Activated CD8-positive, alpha-beta memory T cell treated with anti-CD3 and anti-CD28 coated beads for 1 hour (primary cell): Measurements from ENCODE around the gene MOB1A.
"Not testable (repeated sequence)": the region's sequence is repeated elsewhere in the genome, so short reads cannot be mapped to it uniquely, and the experiment has no call there.

Source experiments
- DNase-seq, 2 donors: peaks; one replicate each; pipeline ENCODE4 v3.0.0-alpha.2; 2020; ENCODE audit warnings: low read depth in 1 of 2; ENCODE audit errors: extremely low read depth in 1 of 2

The MOB1A gene

DNA sequence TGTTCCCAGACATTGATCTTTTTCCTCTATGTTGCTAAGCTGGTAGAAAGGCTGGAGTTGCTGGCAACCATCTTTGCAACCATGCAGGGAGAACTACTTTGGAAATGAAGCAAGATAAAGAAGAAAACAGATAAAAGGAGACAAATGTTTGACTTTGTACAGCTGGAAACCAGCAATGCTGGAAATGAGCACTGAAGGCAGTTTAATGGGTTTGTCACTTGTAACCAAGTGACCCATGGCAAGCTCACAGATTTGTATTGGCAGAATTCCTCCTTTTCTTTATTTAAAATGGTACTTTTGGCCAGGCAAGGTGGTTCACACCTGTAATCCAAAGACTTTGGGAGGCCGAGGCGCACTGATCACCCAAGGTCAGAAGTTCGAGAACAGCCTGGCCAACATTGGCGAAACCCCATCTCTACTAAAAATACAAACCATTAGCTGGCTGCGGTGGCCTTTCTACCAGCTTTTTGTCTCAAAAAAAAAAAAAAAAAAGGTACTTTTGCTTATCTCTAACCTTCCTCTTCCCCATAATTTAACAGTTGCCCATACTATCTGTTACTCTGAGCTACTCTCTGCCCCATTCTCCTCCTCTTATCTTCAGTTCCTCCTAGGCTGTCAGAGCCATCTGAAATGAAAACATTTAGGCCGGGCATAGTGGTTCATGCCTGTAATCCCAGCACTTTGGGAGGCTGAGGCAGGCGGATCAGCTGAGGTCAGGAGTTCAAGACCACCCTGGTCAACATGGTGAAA lies 28.9 kb downstream of the MOB1A start:
- no peak for DNase-seq

DNA sequence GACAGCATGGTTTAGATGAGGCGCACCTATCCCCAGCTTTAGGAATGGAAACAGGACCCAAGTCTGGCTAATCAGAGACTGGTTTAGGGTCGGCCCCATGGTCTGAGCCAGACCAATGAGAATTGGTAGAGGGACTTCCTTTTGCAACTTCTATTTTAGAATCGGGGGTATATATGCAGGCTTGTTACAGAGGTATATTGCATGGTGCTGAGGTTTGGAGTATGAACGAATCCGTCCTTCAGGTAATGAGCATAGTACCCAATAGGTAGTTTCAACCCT lies 29.5 kb downstream of the MOB1A start:
- no peak for DNase-seq

DNA sequence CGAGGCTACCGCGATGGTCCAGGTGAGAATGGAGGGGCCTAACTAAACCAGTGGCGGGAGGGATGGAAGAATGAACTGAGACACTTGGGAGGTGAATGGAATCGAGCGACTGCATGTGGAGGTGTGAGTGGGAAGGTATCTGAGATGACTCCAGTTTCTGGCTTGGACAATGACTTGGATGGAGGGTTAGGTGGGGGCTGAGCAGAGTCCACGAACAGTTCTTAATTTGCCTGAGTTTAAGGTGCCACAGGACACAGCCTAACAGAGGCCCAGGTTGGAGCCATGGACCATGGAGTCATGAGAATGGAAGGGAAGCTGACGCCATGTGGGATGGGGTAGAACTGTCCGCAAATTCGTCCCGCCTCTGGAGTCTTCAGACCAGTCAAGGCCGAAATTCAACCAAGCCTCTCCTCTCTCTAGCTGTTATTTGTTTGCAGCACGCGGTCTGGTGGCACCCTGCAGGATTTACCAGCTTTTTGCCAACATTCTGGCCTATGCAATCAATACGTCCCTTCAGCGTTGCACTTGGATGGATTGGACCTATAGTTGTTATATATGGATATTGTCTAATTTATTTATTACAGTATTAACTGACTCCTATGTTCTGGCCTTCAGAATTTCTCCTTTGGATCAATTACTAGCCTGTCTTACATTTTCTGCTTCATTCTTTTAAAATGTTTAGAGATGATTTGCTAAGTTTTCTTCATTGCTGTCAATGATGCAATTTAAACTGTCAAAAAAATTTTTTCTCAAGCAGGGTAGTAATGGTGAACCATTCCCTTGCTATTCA lies 30.0 kb downstream of the MOB1A start:
- no peak for DNase-seq

DNA sequence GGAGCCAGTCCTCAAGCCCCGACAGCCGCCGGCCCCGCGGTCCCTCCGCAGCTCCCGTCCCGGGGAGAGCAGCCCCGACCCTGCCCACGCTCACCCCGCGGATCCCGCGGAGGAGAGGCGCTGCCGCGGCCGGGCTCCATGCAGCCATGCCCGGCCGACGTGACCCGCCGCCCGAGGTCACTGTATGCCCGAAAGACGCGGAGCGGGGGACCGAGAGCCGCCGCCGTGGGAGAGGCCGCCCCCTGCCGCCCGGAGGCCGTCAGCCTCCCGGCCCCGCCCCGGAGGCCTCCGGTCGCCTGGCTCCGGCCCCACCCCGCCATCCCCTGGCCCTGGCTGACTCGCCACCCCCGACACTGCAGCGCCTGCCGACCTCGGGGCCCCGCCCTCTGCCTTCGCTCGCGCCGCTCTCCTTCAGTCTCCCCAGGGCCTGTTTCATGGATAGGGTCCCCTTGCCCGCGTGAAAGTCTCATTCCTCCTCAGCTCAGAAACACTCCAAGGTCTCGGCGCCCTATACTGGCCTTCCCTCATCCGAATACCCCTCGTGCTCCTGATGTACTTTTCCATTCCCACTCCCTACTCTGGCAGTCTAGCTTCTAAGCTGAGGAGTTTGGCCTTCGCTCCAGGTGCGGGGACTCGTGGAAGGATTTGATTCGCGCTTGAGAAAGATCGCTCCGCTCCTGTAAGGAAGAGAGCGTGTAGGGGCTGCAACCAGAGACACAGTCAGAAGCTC lies 30.8 kb downstream of the MOB1A start, which contains the start of gene BOLA3:
TSS of gene BOLA3 (minus strand) at position 186 of the 730 bp plus-strand sequence. CDS start at position 148, 38 bp downstream.
- peak; percentile 58 to 75 for DNase-seq

DNA sequence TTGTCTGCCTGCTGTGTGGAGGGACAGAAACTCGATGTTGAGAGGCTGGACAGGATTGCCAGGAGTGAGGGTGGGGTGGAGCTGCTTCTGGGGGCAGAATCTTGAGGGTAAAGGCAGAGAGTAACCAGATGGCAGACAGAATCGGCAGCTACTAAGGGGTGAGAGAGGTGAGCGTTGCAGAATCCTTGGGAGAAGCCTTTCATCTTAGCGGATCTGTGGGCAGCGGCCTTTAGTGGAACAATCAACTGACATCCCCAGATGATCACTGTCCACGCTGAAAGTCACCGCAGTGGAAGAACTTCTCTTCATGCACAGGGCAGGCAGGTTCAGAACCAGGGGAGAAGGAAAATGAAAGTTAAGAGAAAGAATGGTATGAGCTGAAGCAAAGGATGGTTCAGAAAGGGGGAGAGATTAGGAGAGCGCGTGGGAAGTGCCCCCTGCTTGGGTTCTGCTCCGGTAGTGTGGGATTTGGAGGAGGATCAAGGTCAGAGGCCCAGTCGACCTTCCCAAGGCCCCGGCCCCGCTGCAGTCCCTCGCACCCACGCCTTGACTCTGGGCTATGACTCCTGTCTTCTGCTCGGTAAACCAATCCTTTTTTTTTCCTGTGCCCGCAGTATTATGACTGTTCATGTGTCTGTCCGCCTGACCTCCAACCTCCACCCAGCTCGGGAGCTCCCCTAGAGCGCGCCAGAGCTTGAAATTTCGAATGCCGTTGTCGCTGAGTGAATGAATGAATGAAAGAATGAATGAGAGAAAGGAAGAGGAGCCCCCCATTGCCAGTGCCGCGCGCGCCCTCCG lies 31.6 kb downstream of the MOB1A start:
- peak in 1 of 2 donors; percentile 2 for DNase-seq

DNA sequence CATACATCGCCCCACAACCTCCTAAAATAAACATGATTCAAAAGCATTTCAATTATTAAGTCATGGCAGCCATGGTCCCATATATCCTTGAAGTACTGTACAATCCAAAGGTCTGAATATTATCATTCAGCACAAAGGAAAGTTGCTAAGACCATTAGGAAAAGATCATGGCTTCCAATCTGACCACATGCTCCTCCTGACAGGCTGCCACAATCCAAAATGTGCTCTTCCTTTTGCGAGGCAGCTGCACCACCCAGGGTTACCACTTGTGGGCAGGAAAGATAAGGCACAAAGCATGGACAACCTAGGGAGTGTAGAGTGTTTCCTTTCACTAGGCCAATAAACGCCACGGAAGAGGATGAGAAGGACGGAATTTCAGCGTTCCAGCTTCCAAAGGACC lies 36.3 kb downstream of the MOB1A start:
- no peak for DNase-seq

DNA sequence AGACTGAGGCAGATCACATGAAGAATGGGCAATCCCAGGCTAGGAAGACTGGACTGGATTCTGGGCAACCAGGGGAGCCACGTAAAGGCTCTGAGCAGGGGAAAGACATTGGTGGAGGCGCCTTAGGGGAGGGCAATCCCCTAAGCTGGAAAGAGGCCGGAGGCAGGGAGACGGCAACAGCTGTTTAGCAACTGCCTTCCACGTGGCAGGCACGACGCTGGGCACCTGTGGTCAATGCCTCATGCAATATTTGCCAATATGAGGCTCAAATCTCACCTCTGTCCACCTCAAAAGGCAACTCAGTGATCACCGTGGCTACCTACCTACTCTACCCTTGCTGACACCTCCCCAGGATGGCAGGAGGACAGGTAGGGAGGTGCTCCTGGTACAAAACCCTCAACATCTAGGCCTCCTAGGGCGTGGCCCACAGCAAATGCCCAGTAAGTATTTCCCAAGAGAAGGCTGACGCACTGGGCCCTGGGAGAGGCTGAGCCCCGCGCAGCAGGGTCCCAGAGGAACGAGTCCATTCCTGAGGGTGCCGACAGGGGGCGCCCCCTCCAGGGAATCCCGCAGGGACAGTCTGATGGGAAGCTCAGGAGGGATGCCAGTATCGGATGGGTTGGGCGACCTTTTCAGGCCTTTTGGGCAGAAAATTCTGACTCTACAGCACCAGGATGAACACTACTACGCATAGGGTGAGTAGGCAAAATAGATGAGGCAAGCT lies 39.9 kb downstream of the MOB1A start:
- DNase-seq, result no peak

DNA sequence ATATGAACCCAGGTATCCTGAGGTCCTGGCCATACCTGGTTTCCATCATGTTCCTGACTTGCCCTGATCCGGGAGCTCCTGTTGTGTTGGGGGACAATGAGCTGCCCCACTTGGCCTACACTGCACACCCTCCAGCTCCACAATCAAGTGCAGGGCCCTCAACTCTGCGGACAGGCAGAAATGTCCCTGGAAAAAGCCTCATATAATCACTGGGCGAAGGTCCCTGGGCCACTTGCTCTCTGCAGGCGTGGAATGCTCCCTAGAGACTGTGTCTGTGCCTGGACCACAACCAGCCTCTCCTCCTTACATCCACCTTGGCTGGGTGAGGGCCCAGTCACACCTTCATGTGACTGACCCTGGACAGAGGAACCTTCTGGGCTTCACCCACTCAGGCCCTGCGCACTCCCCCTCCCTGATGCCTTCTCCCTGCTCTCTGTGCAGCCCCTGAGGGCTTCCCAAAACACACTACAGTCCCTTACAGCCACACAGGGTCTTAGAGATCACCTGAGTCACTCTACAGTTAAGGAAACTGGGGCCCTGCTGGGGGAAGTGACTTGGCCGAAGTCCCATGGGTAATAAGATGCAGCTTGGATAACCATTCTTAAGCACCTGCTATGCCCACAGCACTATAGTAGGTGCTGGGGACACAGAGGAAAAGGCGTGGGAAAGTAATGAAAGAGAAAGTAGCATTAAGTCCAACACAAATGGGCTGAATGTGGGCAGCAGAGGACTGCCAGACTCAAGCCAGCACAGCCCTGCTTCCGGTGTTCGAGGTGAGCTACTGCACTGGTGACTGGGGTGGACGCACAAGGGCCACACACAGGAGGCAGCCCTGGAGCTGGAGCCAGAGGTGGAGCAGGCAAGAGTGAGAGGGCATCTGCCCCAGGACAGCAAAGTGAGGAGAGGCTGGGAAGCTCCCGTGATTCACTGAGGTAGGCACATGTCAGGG lies 40.8 kb downstream of the MOB1A start:
- no peak for DNase-seq

DNA sequence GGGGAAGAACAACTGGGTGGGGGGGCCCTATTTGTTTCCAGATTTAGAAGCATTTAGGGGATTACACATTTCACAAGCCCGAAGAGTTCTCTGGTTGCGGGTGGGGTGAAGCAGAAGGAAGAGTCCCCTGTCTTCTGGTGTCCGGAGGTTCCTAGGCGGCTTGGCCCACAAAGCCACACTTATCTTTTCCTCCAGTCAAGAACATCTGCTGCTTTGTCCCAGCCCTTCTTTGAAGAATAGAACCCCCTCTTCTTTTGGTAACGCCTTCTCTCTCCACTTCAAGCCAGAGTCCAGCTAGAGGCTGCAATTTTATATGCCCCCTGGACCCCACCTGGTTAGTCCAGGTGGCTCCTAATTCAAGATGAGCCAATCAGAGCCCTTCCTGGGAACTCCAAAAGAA lies 46.8 kb downstream of the MOB1A start:
- DNase-seq, result no peak

DNA sequence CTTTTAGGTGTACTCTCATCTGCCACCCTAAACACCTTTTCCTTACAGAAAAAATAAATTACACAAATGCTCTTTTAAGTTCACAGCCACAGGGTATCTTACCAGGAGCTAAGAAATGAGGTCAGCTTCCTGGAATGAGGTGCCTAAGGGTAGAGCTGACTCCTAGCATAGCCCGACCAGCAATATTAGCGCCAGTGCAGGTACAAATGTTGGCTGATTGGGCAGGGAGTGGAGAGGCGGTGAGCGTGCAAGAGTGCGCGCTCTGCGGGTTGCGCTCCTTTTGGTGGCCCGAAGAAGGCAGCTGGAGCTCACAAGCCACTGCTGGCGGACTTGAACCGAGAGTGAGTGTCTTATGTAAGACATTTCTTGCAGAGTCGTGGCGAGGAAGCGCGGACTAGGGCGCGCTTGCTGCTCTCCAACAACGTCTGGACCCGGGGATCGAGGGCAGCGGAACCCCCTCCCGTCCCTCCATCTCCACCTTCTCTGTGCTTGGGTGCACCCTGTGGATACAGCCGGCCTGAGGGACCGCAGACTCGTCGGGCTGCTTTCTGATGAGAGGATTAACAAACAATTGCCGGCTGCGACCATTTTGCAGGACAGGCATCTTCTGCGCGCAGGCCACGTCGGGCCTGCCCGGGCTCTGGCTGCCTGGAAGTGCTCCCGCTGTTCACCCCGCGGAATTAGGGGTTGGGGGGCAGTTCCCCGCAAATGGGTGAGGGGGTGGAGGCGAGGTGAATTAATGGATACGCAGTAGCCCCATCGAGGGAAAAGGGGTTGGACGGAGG lies 48.3 kb downstream of the MOB1A start:
- DNase-seq, result no peak

DNA sequence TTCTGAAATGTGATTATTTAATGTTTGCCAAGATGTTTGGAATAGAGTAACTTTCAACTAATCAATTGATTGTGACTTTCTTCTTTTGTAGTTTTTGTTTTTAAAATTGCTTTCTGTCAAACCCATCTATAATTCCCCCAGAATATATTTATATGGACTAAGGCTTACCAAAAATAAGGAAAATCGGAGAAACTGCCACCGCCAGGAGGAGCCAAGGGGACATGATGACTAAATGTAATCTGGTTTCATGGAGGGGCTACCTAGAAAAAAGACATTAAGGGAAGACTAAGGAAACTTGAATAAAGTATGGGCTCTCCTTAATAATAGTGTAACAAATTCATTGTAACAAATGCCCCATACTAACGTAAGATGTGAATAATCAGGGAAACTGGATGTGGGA lies 50.5 kb downstream of the MOB1A start:
- DNase-seq, result no peak

DNA sequence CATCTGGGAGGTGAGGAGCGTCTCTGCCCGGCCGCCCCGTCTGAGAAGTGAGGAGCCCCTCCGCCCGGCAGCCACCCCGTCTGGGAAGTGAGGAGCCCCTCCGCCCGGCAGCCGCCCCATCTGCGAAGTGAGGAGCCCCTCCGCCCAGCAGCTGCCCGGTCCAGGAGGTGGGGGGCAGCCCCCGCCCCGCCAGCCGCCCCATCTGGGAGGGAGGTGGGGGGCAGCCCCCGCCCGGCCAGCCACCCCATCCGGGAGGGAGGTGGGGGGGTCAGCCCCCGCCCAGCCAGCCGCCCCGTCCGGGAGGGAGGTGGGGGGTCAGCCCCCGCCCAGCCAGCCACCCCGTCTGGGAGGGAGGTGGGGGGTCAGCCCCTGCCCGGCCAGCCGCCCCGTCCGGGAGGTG lies 54.7 kb downstream of the MOB1A start:
- DNase-seq, result not testable (repeated sequence)

DNA sequence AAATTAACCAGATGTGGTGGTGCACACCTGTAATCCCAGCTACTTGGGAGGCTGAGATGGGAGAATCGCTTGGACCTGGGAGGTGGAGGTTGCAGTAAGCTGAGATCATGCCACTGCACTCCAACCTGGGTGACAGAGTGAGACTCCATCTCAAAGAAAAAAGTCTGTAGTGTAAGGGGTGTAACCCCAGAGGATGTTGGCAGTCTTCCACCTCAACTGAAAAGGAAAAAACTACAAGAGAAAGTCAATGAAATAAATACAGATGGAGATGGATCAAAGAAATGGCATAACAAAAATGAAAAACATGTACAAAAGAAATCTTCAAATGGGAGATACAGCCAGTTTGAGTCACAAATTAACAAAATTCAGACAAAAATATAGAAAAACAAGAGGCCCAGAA lies 56.8 kb downstream of the MOB1A start:
- DNase-seq, result not testable (repeated sequence)

DNA sequence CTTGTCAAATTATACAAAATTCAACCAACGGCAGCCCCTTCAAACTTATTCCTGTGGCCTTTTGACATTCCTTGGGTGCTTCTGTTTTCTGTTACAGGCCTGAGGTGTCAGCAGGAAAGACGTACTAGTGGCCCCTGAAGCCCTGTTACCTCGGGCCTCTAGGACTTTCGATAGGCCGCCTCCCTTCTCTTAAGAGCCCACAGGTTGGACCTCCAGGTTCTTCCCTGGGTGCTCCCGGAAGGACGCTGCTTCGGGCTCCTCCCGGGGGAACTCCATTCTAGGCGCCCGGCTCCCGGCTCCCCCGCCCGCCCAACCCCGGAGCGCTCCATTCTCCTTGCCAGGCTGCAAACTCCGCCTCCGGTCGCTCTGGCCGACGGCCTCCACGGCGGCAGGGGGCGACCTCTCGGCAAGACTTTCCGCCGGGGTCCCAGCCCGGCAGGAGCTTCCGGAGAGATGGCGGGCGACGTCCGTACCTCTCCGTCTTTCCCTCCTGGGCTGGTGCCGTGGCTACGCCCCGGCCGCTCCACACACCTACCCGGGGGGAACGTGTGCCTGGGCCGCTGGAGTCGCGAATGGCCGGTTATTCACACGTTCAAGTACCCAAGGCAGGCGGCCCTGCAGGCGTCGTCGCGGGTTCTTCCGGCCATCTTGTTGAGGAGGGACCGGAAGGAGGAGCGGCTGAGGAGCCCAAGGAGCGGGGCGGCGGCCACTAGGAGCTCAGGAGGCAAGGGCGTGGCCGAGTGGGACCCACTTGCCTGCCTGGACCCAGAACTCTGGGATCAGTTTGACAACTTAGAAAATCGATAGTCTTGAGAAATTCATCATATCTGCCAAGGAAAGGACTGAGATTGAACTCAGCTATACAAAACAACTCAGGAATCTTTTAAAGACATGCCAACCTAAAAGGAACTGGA lies 58.5 kb downstream of the MOB1A start:
- DNase-seq, result peak; percentile 59 to 77

DNA sequence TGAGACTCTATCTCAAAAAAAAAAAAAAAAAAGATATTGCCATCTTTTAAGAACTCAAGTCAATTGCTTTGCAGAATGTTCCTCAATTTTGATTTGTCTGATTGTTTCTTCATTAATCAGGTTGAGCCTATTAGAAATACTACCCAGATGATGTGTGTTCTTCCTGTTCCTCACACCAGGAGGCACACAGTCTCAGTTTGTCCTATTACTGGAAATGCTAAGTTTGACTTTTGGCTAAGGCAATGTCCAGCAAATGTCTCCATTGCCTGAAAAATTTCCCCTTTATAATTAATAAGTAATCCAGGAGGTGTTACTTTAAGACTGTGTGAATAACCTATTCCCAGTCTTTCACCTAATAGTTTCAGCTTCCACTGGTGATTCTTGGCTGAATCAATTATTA lies 59.3 kb downstream of the MOB1A start:
- DNase-seq, result no peak

DNA sequence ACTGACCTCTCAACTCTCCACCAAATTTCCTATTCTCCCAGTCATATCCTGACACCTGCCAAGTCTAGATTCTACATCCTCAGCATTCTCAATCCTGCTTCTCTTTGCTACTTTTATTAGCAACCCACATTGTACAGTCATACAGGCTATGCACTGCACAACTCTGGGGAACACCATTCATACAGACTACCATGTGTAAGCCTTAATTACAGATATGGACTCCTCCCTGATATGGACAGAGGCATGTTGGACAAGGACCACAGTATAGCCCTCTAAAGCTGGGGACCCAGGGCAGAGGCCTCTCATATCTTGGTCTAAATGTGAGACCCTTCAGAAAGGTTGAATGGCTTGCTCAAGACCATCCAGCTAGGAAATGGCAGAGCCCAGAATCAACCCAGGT lies 67.3 kb downstream of the MOB1A start:
- no peak for DNase-seq

DNA sequence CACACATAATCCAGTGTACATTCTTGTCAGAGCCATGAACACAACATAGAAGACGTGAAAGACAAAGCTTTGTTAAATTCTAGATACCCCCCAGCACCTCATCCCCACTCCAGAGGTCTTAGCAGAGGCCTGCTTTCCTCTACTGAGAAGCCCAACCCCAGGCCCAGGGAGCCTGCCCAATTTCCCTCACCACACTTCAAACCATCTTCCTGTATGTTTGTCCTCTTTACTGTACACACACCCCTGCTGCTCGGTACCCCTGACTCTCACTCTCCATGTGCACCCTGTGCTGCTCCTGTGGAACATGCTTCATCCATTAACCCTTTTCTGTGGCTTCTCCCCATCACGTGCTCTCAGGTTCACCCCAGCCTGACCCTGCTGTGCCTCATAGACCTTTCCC lies 68.1 kb downstream of the MOB1A start:
- no peak for DNase-seq
